Measurements from ENCODE around the gene SH3RF2.

- TF ChIP-seq, protein P1, sequence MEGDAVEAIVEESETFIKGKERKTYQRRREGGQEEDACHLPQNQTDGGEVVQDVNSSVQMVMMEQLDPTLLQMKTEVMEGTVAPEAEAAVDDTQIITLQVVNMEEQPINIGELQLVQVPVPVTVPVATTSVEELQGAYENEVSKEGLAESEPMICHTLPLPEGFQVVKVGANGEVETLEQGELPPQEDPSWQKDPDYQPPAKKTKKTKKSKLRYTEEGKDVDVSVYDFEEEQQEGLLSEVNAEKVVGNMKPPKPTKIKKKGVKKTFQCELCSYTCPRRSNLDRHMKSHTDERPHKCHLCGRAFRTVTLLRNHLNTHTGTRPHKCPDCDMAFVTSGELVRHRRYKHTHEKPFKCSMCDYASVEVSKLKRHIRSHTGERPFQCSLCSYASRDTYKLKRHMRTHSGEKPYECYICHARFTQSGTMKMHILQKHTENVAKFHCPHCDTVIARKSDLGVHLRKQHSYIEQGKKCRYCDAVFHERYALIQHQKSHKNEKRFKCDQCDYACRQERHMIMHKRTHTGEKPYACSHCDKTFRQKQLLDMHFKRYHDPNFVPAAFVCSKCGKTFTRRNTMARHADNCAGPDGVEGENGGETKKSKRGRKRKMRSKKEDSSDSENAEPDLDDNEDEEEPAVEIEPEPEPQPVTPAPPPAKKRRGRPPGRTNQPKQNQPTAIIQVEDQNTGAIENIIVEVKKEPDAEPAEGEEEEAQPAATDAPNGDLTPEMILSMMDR (IDR thresholded peaks at IDR 0.05; ENCODE audit: low read length) = no peak
- TF ChIP-seq EZH2 (optimal IDR thresholded peaks at IDR 0.05; ENCODE audit: low read depth, low read length) = no peak
Measured at GRCh38 chr5:146051678-146052077, 115.3 kb downstream of the SH3RF2 start.
